Measurements from ENCODE around the gene PSG7.
"Not testable (repeated sequence)": the region's sequence is repeated elsewhere in the genome, so short reads cannot be mapped to it uniquely, and the experiment has no call there.

PSG7 gene

GRCh38 chr19:42932485-42933101 is 4.4 kb downstream of the PSG7 start:
- H3K27me3 ChIP-seq (ENCODE audit: control insufficient read depth in 1 of 2, insufficient read depth in 1 of 2, low read length in 2 of 2); H3K23ac ChIP-seq (ENCODE audit: low read length in 2 of 2); H3K27ac ChIP-seq (ENCODE audit: low read length, poor library complexity, severe bottlenecking); H2BK12ac ChIP-seq (ENCODE audit: low read length in 2 of 2); H3K9me3 ChIP-seq (ENCODE audit: control insufficient read depth, low read length); H2BK5ac ChIP-seq (ENCODE audit: low read depth, low read length, poor library complexity, severe bottlenecking); H3K4me1 ChIP-seq (ENCODE audit: control insufficient read depth, insufficient read depth, low read depth, low read length); H3K79me1 ChIP-seq (replicated peaks; ENCODE audit: low read length, poor library complexity, severe bottlenecking); H2AFZ ChIP-seq (ENCODE audit: low read depth, low read length); H3K4ac ChIP-seq (ENCODE audit: low read depth in 1 of 2, low read length in 2 of 2); H4K91ac ChIP-seq (ENCODE audit: low read length); H3K14ac ChIP-seq (ENCODE audit: low read length in 2 of 2); H3K36me3 ChIP-seq (ENCODE audit: control insufficient read depth in 1 of 2, insufficient read depth in 2 of 2, low read depth in 1 of 2, low read length in 2 of 2); H3K18ac ChIP-seq (ENCODE audit: low read depth in 1 of 2, low read length in 2 of 2); H4K8ac ChIP-seq (ENCODE audit: low read length); DNase-seq; H2BK120ac ChIP-seq (ENCODE audit: low read depth, low read length); H2BK15ac ChIP-seq (ENCODE audit: low read depth, poor library complexity, severe bottlenecking); H2AK5ac ChIP-seq (ENCODE audit: low read length, severe bottlenecking); H3K4me2 ChIP-seq (ENCODE audit: low read length, poor library complexity, severe bottlenecking); H3K4me3 ChIP-seq (ENCODE audit: insufficient read depth in 1 of 2, low read depth in 1 of 2, low read length in 2 of 2): not testable (repeated sequence)
- H3K9ac ChIP-seq (ENCODE audit: low read length) = peak overlapping the region; percentile 59
- 48% methylated on average over 5 of the region's 5 CpGs for WGBS

- not testable (repeated sequence) for H3K27me3 ChIP-seq (ENCODE audit: control insufficient read depth in 1 of 2, insufficient read depth in 1 of 2, low read length in 2 of 2); DNase-seq; H3K18ac ChIP-seq (ENCODE audit: low read depth in 1 of 2, low read length in 2 of 2); H2AFZ ChIP-seq (ENCODE audit: low read depth, low read length); H3K23ac ChIP-seq (ENCODE audit: low read length in 2 of 2); H3K9me3 ChIP-seq (ENCODE audit: control insufficient read depth, low read length); H3K4me3 ChIP-seq (ENCODE audit: insufficient read depth in 1 of 2, low read depth in 1 of 2, low read length in 2 of 2); H4K91ac ChIP-seq (ENCODE audit: low read length); H2BK12ac ChIP-seq (ENCODE audit: low read length in 2 of 2); H3K79me1 ChIP-seq (replicated peaks; ENCODE audit: low read length, poor library complexity, severe bottlenecking); H3K9ac ChIP-seq (ENCODE audit: low read length); H2BK5ac ChIP-seq (ENCODE audit: low read depth, low read length, poor library complexity, severe bottlenecking); H3K4me2 ChIP-seq (ENCODE audit: low read length, poor library complexity, severe bottlenecking); H2AK5ac ChIP-seq (ENCODE audit: low read length, severe bottlenecking); H3K36me3 ChIP-seq (ENCODE audit: control insufficient read depth in 1 of 2, insufficient read depth in 2 of 2, low read depth in 1 of 2, low read length in 2 of 2); H3K4ac ChIP-seq (ENCODE audit: low read depth in 1 of 2, low read length in 2 of 2); H4K8ac ChIP-seq (ENCODE audit: low read length); H3K27ac ChIP-seq (ENCODE audit: low read length, poor library complexity, severe bottlenecking); H3K4me1 ChIP-seq (ENCODE audit: control insufficient read depth, insufficient read depth, low read depth, low read length); H2BK15ac ChIP-seq (ENCODE audit: low read depth, poor library complexity, severe bottlenecking); H2BK120ac ChIP-seq (ENCODE audit: low read depth, low read length); H3K14ac ChIP-seq (ENCODE audit: low read length in 2 of 2)
- 41% methylated on average over 1 of the region's 1 CpG for WGBS
Measured at GRCh38 chr19:42930214-42930613, 6.8 kb downstream of the PSG7 start.

DNA sequence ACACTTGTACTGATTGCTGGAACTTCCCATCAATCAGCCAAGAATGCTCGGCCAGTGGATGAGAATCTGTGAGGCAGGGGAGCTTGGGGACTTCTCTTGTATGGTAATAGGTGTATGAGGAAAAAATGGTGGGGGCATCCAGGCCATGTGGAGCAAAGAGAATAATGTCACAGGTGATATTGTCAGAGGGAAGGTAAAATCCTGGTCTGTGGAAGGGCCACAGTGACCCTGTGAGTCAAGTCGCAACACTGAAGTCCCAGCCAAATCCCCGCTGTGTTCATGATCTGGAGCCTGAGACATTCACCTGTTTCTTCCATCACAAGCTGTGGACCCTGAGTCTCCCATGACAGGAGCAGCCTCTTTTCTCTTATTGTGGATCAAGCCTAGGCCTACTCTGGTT is 8.1 kb downstream of the PSG7 start:
- no peak overlapping the region for H2BK5ac ChIP-seq (ENCODE audit: low read depth, low read length, poor library complexity, severe bottlenecking)
- H3K14ac ChIP-seq (ENCODE audit: low read length in 2 of 2) = no peak overlapping the region
- no peak overlapping the region for H2BK120ac ChIP-seq (ENCODE audit: low read depth, low read length)
- no peaks in the 10 kb centered on the region for H3K27me3 ChIP-seq (ENCODE audit: control insufficient read depth in 1 of 2, insufficient read depth in 1 of 2, low read length in 2 of 2)
- H4K8ac ChIP-seq (ENCODE audit: low read length) = no peak overlapping the region
- H4K91ac ChIP-seq (ENCODE audit: low read length) = no peak overlapping the region
- no peak overlapping the region for H3K27ac ChIP-seq (ENCODE audit: low read length, poor library complexity, severe bottlenecking)
- 87% methylated on average over 3 of the region's 3 CpGs for WGBS
- H3K79me1 ChIP-seq (replicated peaks; ENCODE audit: low read length, poor library complexity, severe bottlenecking) = no peaks in the 10 kb centered on the region
- no peak overlapping the region for H3K4ac ChIP-seq (ENCODE audit: low read depth in 1 of 2, low read length in 2 of 2)
- no peak overlapping the region for H3K23ac ChIP-seq (ENCODE audit: low read length in 2 of 2)
- no peaks in the 10 kb centered on the region for H3K9me3 ChIP-seq (ENCODE audit: control insufficient read depth, low read length)
- H2BK15ac ChIP-seq (ENCODE audit: low read depth, poor library complexity, severe bottlenecking) = no peak overlapping the region
- H3K36me3 ChIP-seq (ENCODE audit: control insufficient read depth in 1 of 2, insufficient read depth in 2 of 2, low read depth in 1 of 2, low read length in 2 of 2) = no peaks in the 10 kb centered on the region
- H2AFZ ChIP-seq (ENCODE audit: low read depth, low read length) = no peak overlapping the region
- H2BK12ac ChIP-seq (ENCODE audit: low read length in 2 of 2) = no peak overlapping the region
- H3K18ac ChIP-seq (ENCODE audit: low read depth in 1 of 2, low read length in 2 of 2) = no peak overlapping the region
- H3K4me3 ChIP-seq (ENCODE audit: insufficient read depth in 1 of 2, low read depth in 1 of 2, low read length in 2 of 2) = no peak overlapping the region
- no peak overlapping the region for H3K4me2 ChIP-seq (ENCODE audit: low read length, poor library complexity, severe bottlenecking)
- H3K4me1 ChIP-seq (ENCODE audit: control insufficient read depth, insufficient read depth, low read depth, low read length) = no peaks in the 10 kb centered on the region
- no peak overlapping the region for H2AK5ac ChIP-seq (ENCODE audit: low read length, severe bottlenecking)
- no peak for DNase-seq
- H3K9ac ChIP-seq (ENCODE audit: low read length) = no peak overlapping the region

DNA sequence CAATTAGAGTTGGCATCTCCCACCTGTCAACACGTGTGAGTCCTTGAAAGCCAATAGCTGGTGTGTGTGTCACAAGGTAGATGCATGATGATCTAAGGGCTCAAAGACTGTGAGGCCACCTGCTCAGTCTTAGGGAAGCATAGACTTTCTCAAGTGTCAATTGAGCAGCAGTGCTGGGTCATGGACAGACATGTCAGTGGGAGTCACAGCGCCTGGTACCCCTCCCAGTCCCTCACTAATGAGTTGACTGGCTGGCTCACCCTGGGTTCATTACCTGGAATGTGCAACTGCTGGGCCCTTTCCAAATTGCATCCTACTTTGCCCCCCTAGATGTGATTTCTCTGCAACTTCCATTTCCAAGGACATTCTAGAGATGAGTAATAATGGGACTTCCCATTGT is 10.2 kb downstream of the PSG7 start:
- Histone ChIP-seq H4K8ac (ENCODE audit: low read length) (no peak overlapping the region), H3K27ac (ENCODE audit: low read length, poor library complexity, severe bottlenecking) (no peak overlapping the region), H3K79me1 (replicated peaks; ENCODE audit: low read length, poor library complexity, severe bottlenecking) (no peaks in the 10 kb centered on the region)

More for the DNA sequence above, 10.2 kb downstream of the PSG7 start:
- H3K4me3 ChIP-seq (ENCODE audit: insufficient read depth in 1 of 2, low read depth in 1 of 2, low read length in 2 of 2) = no peak overlapping the region
- H3K9ac ChIP-seq (ENCODE audit: low read length) = no peak overlapping the region
- H2BK5ac ChIP-seq (ENCODE audit: low read depth, low read length, poor library complexity, severe bottlenecking) = no peak overlapping the region
- no peak overlapping the region for H3K4me2 ChIP-seq (ENCODE audit: low read length, poor library complexity, severe bottlenecking)
- no peak overlapping the region for H3K23ac ChIP-seq (ENCODE audit: low read length in 2 of 2)
- H2BK12ac ChIP-seq (ENCODE audit: low read length in 2 of 2) = no peak overlapping the region
- no peak for DNase-seq
- H3K9me3 ChIP-seq (ENCODE audit: control insufficient read depth, low read length) = no peaks in the 10 kb centered on the region
- H3K18ac ChIP-seq (ENCODE audit: low read depth in 1 of 2, low read length in 2 of 2) = no peak overlapping the region
- WGBS = 14% methylated on average over 2 of the region's 2 CpGs
- H4K91ac ChIP-seq (ENCODE audit: low read length) = no peak overlapping the region
- H3K4ac ChIP-seq (ENCODE audit: low read depth in 1 of 2, low read length in 2 of 2) = no peak overlapping the region
- no peaks in the 10 kb centered on the region for H3K27me3 ChIP-seq (ENCODE audit: control insufficient read depth in 1 of 2, insufficient read depth in 1 of 2, low read length in 2 of 2)
- no peak overlapping the region for H2BK120ac ChIP-seq (ENCODE audit: low read depth, low read length)
- H2AK5ac ChIP-seq (ENCODE audit: low read length, severe bottlenecking) = no peak overlapping the region
- H2AFZ ChIP-seq (ENCODE audit: low read depth, low read length) = no peak overlapping the region
- no peak overlapping the region for H3K14ac ChIP-seq (ENCODE audit: low read length in 2 of 2)
- no peak overlapping the region for H2BK15ac ChIP-seq (ENCODE audit: low read depth, poor library complexity, severe bottlenecking)
- H3K4me1 ChIP-seq (ENCODE audit: control insufficient read depth, insufficient read depth, low read depth, low read length) = no peaks in the 10 kb centered on the region
- no peaks in the 10 kb centered on the region for H3K36me3 ChIP-seq (ENCODE audit: control insufficient read depth in 1 of 2, insufficient read depth in 2 of 2, low read depth in 1 of 2, low read length in 2 of 2)
